ENCODE data around the gene SLC12A3.
"Not testable (repeated sequence)": the region's sequence is repeated elsewhere in the genome, so short reads cannot be mapped to it uniquely, and the experiment has no call there.

SLC12A3 gene

GRCh38 chr16:56869513-56870275 is 4.7 kb downstream of the SLC12A3 start:
- DNase-seq = no peak

GRCh38 chr16:56870276-56870888 is 5.4 kb downstream of the SLC12A3 start:
- no peak for DNase-seq

DNA sequence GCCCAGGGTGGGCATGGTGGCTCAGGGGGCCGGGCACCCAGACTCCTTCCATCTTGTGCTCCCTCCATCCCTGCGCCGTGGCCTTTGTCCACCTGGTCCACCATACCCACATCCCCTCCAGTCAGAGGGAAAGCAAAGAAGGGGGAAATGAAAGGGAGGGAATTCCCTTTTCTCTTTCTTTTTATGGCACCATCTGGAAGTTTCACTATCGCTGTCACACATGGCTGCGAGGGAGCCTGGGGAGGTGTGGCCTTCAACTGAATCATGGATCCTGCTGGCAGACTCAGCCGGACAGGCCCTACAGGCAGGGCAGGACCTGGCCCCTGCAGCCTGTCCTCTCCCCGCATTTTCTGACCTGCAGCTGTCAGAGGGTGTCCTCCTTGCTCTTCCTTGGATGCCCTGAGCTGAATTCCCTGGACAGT is 6.2 kb downstream of the SLC12A3 start:
- DNase-seq = no peak

- no peak for DNase-seq
Observed at GRCh38 chr16:56872863-56873391, 7.9 kb downstream of the SLC12A3 start.

DNA sequence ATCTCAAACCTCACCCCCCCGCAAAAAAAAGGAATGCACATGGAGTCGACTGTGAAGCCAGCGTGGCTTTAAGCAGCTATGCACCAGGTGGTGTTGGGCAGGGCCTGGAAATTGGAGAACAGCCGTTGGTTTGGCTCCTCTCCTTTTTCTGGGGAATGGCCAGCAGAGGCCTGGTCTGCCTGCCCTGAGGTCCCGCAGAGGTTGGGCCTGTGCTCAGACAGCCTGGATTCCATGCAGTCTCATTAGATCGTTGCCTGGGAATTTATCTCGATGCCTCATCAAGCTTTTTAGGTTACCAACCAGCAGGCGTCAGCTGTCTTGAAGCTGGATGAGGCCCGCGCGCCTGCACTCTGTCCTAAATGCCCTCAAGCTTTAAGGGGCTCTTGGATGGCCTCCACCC is 9.8 kb downstream of the SLC12A3 start:
- no peak for DNase-seq

- DNase-seq = no peak
Observed at GRCh38 chr16:56876048-56876447, 11.0 kb downstream of the SLC12A3 start.

DNA sequence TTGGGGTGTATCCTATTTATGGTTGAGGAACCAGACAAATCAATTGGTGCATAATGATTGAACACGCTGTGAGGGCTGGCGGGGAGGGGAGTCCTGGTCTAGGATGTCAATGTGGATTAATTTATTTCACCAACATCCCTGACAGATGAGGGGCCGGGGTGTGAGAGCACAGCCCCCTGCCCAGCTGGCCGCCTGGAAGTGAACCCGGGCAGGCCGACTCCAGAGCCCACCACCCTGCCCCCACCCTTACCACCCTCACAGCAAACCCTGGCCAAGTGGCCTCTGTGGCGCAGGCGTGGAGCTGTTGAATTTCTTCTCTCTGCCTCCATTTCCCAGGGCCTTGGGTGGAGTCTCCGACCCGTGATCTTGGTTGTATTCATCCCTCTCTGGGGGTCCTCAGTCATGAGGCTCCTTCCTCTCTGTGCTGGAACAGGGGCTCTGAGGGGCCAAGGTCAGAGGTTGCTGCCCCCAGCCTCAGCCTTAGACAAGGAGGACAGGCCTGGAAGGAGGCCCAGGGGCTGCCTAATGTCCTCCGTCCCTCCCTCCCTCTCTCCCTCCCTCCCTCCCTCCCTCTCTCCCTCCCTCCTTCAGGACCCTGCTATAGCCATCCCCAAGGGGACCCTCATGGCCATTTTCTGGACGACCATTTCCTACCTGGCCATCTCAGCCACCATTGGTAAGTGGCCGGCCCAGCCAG is 12.6 kb downstream of the SLC12A3 start:
- DNase-seq = no peak

DNA sequence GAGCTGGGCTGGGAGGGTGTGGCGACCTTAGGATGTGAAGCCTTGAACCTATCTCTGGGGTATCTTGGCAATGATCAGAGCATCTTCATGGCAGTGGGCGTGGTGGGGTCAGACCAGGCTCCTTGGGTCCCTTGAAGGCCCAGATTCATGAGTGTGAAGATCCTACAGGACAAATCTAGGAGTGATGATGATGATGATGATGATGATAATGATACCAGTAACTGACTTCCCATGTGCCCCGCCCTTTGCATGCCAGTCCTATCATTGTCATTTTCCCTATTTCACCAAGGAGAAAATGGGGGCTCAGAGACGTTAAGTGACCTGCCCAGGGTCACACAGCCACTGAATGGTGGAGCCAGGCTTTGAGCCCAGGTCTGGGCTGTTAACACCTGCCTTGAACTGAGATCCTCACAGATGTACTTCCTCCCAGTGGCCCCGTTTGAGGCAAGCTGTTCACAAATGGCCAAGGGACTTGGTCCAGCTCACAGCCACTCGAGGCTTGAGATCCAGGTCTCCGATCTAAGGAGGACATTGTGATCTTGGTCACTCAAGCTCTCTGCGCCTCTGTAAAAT is 13.4 kb downstream of the SLC12A3 start:
- no peak for DNase-seq

- no peak for DNase-seq
Observed at GRCh38 chr16:56879276-56879675, 14.3 kb downstream of the SLC12A3 start.

GRCh38 chr16:56880176-56880575 is 15.2 kb downstream of the SLC12A3 start:
- DNase-seq = no peak

DNA sequence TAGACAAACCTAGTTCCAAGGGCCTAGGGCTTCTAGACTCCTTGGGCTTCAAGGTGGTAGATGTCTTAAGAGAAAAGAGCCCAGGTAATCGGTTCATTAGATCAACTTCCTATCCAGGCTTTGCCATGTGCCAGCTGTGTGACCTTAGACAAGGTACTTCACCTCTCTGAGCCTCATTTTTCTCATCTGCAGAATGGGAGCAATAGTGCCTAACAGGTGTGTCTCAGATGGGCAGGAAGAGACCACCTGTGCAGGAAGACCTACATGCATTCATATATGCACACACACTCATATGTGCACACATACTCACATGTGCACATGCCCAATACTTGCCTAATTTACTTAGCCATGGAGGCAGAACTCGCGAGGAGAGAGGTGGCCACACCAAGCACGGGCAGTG is 15.7 kb downstream of the SLC12A3 start:
- no peak for DNase-seq

DNA sequence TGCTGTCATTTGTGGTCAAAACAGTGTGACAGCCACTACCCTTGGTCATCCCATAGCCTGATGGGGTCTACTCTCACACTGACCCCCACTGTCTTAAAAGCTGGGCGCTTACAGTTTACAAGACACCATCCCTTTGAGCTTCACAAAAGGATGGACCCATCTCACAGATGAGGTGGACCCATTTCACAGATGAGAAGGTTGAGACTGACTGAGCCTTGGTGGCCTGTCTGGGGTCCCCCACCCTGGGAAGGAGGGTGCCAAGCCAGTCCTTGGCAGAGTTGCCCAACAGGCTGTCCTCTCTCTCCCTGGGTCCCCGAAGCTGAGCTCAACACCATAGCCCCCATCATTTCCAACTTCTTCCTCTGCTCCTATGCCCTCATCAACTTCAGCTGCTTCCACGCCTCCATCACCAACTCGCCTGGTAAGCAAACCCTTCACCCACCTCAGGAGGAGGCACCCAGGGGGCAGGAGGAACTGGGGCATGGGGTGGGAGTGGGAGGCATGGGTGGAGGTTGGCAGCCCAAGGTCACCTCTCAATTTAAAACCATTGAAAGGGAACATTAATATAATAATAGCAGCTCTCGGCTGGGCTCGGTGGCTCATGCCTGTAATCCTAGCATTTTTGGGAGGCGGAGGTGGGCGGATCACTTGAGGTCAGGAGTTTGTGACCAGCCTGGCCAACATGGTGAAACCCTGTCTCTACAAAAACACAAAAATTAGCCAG is 17.2 kb downstream of the SLC12A3 start:
- no peak for DNase-seq

GRCh38 chr16:56883586-56883985 is 18.6 kb downstream of the SLC12A3 start:
- DNase-seq = no peak

GRCh38 chr16:56884026-56884582 is 19.1 kb downstream of the SLC12A3 start:
- DNase-seq = no peak

GRCh38 chr16:56884929-56885328 is 19.9 kb downstream of the SLC12A3 start:
- not testable (repeated sequence) for DNase-seq

DNA sequence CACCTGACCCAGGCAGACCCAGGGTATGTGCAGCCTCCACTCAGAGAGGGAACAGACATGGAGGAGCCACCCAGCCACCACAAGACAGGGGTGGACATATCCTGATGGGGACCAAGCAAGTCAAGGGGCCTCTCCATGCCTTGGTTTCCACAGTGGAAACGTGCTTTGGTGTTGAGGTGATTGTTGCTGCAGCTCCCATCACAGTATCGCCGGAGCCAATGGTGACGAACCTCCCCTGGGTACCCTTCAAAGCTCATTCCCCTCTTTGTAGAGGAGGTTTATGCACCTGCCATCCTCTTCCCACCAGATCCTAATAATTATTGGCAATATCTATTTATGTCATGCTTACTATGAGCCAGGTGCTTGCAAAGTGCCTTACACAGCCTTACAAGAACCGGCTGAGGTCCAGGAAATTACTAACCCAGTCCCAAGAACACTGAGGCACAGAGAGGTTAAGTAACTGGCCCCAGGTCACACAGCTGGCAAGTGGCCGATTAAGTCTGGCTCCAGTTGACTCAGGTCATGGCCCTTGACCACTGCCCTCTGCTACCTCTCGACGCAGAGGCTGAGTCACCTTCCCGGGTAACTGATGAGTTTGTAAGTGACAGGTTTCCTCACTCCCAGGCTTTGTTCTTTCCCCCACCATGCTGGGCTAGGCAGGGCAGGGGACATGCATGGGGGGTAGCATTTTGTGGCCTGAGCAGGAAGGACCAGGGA is 20.6 kb downstream of the SLC12A3 start:
- no peak for DNase-seq

DNA sequence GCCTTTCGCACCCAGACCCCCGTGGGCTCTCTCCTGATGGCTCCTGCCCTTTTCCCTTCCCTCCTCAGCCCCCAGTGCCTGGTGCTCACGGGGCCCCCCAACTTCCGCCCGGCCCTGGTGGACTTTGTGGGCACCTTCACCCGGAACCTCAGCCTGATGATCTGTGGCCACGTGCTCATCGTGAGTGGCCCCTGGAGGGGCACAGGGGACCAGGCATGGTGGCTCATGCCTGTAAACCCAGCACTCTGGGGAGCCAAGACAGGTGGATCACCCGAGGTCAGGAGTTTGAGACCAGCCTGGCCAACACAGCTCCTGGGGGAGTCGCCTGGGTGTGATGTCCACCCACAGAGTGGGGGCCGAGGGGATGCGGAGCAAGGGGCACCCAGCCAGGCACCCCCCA is 21.3 kb downstream of the SLC12A3 start:
- DNase-seq = no peak

GRCh38 chr16:56886826-56887225 is 21.8 kb downstream of the SLC12A3 start:
- DNase-seq = no peak

GRCh38 chr16:56888806-56889205 is 23.8 kb downstream of the SLC12A3 start:
- DNase-seq = no peak

- no peak for DNase-seq
Observed at GRCh38 chr16:56889206-56889605, 24.2 kb downstream of the SLC12A3 start.

GRCh38 chr16:56891685-56892084 is 26.7 kb downstream of the SLC12A3 start:
- no peak for DNase-seq

GRCh38 chr16:56892705-56893104 is 27.7 kb downstream of the SLC12A3 start:
- DNase-seq = no peak

All from DMS79 (cell line).